Kidney (tissue), 14 donors: ENCODE results near the gene RSPO3. TPM values are rescaled to one million over a fixed set of nuclear protein-coding genes. Genes with fewer than 3 reads are reported as not detected.
A peak's percentile ranks its signal among the peaks of the same experiment; 100 is the strongest.

Source experiments
- DNase-seq, 5 donors: peaks; one replicate each; pipeline ENCODE4 v3.0.0-alpha.2; 2013 to 2020
- FAIRE-seq: peaks from 2 replicates; lab custom pipeline; 2012; peaks lifted over from hg19 to GRCh38; lab: Jason Lieb, UNC
- H3K27ac ChIP-seq, 2 donors: one replicate each; pipeline ENCODE4 v1.7.0; 2013; ENCODE audit warnings: low read depth in 2 of 2, low read length in 2 of 2, inconsistent platforms in 1 of 2
- H3K27me3 ChIP-seq: one replicate; pipeline ENCODE4 v1.7.1; 2013; ENCODE audit warnings: low read length, inconsistent platforms; ENCODE audit not compliant: control insufficient read depth, insufficient read depth
- H3K36me3 ChIP-seq, 3 donors: one replicate each; pipeline versions ENCODE4 v1.7.0 to v1.7.1; 2013; ENCODE audit warnings: low read length in 3 of 3, control low read depth in 1 of 3, inconsistent platforms in 1 of 3; ENCODE audit not compliant: insufficient read depth in 3 of 3, control insufficient read depth in 2 of 3
- H3K4me1 ChIP-seq, 3 donors: one replicate each; pipeline versions ENCODE4 v1.7.0 to v1.7.1; 2013; ENCODE audit warnings: low read length in 3 of 3, inconsistent platforms in 1 of 3, low read depth in 1 of 3; ENCODE audit not compliant: control insufficient read depth in 2 of 3, insufficient read depth in 2 of 3
- H3K4me3 ChIP-seq, 3 donors: one replicate each; pipeline versions ENCODE4 v1.7.0 to v1.8.1; 2013; ENCODE audit warnings: low read length in 3 of 3, control low read depth in 1 of 3, inconsistent platforms in 1 of 3
- H3K9ac ChIP-seq, 3 donors: one replicate each; pipeline versions ENCODE4 v1.7.0 to v1.7.1; 2013; ENCODE audit warnings: low read length in 3 of 3, control low read depth in 1 of 3, inconsistent platforms in 1 of 3
- H3K9me3 ChIP-seq, 3 donors: one replicate each; pipeline versions ENCODE4 v1.7.0 to v1.7.1; 2013; ENCODE audit warnings: low read length in 3 of 3, control low read depth in 1 of 3, inconsistent platforms in 1 of 3; ENCODE audit not compliant: control insufficient read depth in 2 of 3, insufficient read depth in 1 of 3
- intact Hi-C: fragments of 100-400 bp; cut with DNase I; formaldehyde crosslinking; loops from one replicate; pipeline ENCODE4 v1.11.1; 2022
- polyA plus RNA-seq: library from polyadenylated mRNA; stranded (reverse); fragments of 350-450 nt; fragmentation: Illumina TruSeq; extraction: RNeasy Lipid Tissue Mini Kit (QIAGEN cat#74804); gene quantifications from one replicate; pipeline ENCODE4 v1.2.3, GENCODE V29; 2014; ENCODE audit warnings: low read depth, low replicate concordance; ENCODE audit not compliant: insufficient read depth
- total RNA-seq: library from RNA; stranded (reverse); fragmentation: NEBNext Ultra II Directional; extraction: Animal tissue kit (Norgen Biotek cat#: 25700); gene quantifications from one replicate; pipeline ENCODE4 v1.2.1, GENCODE V29; 2021
- TF ChIP-seq, protein P1 (sequence below): IDR thresholded peaks from 3 replicates; pipeline ENCODE4 v1.5.1; 2012; ENCODE audit warnings: mild to moderate bottlenecking, moderate library complexity, borderline replicate concordance; ENCODE audit not compliant: insufficient read depth; ENCODE audit errors: extremely low read depth
- donor health status: control.
- donor health status: control.
- donor health status: control.
- donor health status: control.
- donor health status: control.
- donor health status: DM: yes; HTN: yes; CAD: no.
- donor health status: Normal renal cell carcinoma (clear cell type).

Gene RSPO3
- total and polyA plus RNA-seq, 2 donors from 2014 or later = 1.2 to 8.9 TPM

DNA sequence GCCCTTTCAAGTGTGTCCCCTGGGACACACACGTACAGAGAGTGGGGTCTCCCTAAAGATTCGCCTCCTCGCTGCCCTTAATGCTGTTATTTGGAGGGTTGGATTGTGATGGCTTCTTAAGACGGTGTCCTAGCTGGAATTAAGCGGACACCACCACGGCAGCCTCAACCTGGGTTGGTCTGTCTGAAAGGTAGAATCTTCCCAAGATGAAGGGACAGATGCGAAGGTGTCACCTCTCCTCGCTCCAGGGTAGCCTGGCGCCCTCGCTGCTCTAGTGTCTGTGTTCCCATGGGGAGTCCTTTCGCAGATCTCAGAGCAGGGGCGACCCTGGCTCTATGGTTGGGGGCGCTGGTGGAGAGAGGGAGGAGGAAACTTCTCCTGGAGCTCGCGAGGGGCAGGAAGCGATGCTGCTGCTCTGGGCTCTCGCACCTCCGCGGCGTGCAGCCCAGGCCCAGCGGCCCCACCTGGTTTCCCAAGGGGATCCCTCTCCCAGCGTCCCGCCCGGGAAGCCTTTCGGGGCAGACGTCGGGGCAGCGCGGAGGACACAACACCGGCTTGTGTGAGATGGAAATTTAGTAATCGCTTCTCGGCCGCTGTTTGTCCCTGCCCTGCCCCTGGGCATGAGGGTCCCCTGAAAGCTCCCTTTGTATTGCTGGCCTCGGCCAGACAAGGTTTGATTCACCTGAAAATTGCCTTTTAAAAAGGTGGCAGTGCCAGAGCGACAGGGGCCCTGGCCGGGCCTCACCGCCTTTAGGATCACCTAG lies 1.7 kb downstream of the RSPO3 start:
- H3K4me1 ChIP-seq = peaks cover 0 to 17% (median 6%) of the 10 kb centered on the region in 3 donors
- H3K4me3 ChIP-seq = peak overlapping the region in 2 of 3 donors; percentile 48 to 56
- H3K27me3 ChIP-seq = peaks cover 8% of the 10 kb centered on the region
- H3K9me3 ChIP-seq = no peaks in the 10 kb centered on the region
- intact Hi-C loops = no loop called here
- peak; percentile 29 to 73 (median 48) for DNase-seq
- FAIRE-seq = no peak
- TF ChIP-seq, protein P1, sequence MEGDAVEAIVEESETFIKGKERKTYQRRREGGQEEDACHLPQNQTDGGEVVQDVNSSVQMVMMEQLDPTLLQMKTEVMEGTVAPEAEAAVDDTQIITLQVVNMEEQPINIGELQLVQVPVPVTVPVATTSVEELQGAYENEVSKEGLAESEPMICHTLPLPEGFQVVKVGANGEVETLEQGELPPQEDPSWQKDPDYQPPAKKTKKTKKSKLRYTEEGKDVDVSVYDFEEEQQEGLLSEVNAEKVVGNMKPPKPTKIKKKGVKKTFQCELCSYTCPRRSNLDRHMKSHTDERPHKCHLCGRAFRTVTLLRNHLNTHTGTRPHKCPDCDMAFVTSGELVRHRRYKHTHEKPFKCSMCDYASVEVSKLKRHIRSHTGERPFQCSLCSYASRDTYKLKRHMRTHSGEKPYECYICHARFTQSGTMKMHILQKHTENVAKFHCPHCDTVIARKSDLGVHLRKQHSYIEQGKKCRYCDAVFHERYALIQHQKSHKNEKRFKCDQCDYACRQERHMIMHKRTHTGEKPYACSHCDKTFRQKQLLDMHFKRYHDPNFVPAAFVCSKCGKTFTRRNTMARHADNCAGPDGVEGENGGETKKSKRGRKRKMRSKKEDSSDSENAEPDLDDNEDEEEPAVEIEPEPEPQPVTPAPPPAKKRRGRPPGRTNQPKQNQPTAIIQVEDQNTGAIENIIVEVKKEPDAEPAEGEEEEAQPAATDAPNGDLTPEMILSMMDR = no peak
- no peak overlapping the region for H3K27ac ChIP-seq
- H3K36me3 ChIP-seq = no peaks in the 10 kb centered on the region
- peak overlapping the region in 1 of 3 donors; percentile 35 for H3K9ac ChIP-seq

- H3K27me3 ChIP-seq = peaks cover 8% of the 10 kb centered on the region
- H3K9me3 ChIP-seq = no peaks in the 10 kb centered on the region
- H3K27ac ChIP-seq = no peak overlapping the region
- peak; percentile 80 to 94 (median 93) for DNase-seq
- intact Hi-C loops = no loop called here
- FAIRE-seq = no peak
- H3K4me3 ChIP-seq = peak overlapping the region in 2 of 3 donors; percentile 25 to 51
- H3K4me1 ChIP-seq = peaks cover 0 to 17% (median 6%) of the 10 kb centered on the region in 3 donors
- no peaks in the 10 kb centered on the region for H3K36me3 ChIP-seq
- TF ChIP-seq, protein P1 = peak; percentile 58
- peak overlapping the region in 1 of 3 donors; percentile 23 for H3K9ac ChIP-seq
These were observed 2.5 kb downstream of the RSPO3 start for GRCh38 chr6:127120787-127121636.

- H3K4me3 ChIP-seq = no peak overlapping the region
- H3K36me3 ChIP-seq = no peaks in the 10 kb centered on the region
- TF ChIP-seq, protein P1 = no peak
- H3K9ac ChIP-seq = no peak overlapping the region
- H3K27ac ChIP-seq = no peak overlapping the region
- H3K4me1 ChIP-seq = peaks cover 0 to 17% (median 6%) of the 10 kb centered on the region in 3 donors
- peaks cover 8% of the 10 kb centered on the region for H3K27me3 ChIP-seq
- intact Hi-C loops = no loop called here
- no peak for DNase-seq
- H3K9me3 ChIP-seq = no peaks in the 10 kb centered on the region
- FAIRE-seq = no peak
These were observed 3.1 kb downstream of the RSPO3 start for GRCh38 chr6:127121637-127121960.
